ENCODE data around the gene PQBP1. TPM values are rescaled to one million over a fixed set of nuclear protein-coding genes. Genes with fewer than 3 reads are reported as not detected.

Gene PQBP1
- total RNA-seq, 1 donor from 2014 or later: 112 TPM

DNA sequence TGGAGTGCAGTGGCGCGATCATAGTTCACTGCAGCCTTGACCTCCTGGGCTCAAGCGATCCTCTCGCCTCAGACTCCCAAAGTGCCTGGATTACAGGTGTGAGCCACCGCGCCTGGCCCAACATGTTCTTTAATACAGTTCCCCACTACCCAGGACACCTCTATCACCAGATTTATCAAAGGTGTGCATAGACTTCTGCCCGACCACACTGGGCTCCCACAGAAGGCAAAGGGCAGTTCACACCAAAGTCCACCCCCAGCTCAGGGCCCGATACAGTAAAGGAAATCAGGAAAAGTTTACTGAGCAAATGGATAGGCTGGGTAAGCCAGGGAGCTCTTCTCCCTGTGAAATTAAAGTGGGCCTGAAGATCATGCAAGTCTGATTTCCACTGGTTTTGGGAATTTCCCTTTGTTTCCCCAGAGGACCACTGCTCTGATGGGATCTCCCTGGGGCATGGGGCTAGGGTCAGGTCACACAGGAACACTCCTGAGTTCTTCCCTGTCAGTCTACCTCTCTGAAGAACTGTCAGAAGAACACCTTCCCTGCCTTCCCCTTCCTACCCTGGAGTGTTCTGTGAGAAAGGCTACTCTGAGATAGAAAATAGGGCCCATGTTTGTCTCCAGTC lies 38.8 kb downstream of the PQBP1 start:
- H3K27me3 Mint-ChIP-seq (ENCODE audit: insufficient read depth): no peaks in the 10 kb centered on the region
- intact Hi-C loops (cut with micrococcal nuclease): loop anchor here (1.0 to 10.0 kb wide), 10 partner anchors 9 to 1282 kb away; partner anchors contain the start of genes ELK1, HDAC6, OTUD5 and PIM2
- peaks cover 73% of the 10 kb centered on the region for H3K4me1 Mint-ChIP-seq (ENCODE audit: low read depth)
- DNase-seq (ENCODE audit: low spot score): no peak
- peak overlapping the region; percentile 87 for H3K4me3 Mint-ChIP-seq
- H3K36me3 Mint-ChIP-seq (ENCODE audit: low read depth): peaks cover 46% of the 10 kb centered on the region
- H3K9me3 Mint-ChIP-seq: no peaks in the 10 kb centered on the region
- peak overlapping the region; percentile 97 for H3K27ac Mint-ChIP-seq

DNA sequence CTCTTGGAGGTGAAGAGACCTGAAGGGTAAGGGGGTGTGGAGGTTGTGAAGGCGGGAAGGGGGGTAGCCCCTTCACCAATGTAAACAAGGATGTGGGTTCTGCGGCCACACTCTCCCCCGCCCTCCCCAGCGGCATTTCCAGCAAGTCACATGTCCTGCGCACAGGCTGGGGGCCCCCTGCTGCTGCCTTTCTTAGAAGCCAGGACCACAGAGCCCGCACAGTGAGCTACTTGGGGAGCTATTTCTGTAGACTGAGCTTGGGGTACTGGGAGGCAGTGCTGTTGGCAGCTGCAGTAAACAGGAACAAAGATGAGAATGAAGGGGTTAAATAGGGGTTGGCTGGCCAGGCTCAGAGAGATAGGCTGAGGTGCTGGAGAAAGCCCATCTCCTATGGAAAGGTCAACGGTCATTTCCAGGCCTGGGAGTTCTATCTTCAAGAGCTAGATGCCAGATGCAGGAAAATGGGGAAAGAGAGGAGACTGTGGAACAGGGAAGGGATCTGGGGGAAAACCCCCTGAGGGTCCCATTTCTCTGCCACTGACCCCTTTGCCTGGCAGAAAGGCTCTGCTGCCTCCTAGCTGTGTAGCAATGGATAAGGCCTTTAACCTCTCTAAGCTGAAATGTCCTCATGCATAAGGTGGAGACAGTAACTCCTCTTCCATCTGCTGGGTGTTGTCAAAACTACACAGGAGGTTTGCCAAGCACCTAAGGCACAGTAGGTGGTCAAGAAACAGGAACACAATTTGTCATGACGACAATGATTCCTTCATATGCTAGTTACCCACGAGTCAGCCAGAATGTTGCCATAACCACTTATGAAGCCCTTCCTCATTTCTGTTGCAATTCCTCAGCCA lies 39.6 kb downstream of the PQBP1 start:
- H3K27ac Mint-ChIP-seq: peak overlapping the region; percentile 97
- peak; percentile 85 for DNase-seq (ENCODE audit: low spot score)
- H3K9me3 Mint-ChIP-seq: no peaks in the 10 kb centered on the region
- no peaks in the 10 kb centered on the region for H3K27me3 Mint-ChIP-seq (ENCODE audit: insufficient read depth)
- intact Hi-C loops (cut with micrococcal nuclease): loop anchor here (1.0 to 10.0 kb wide), 10 partner anchors 8 to 1282 kb away; partner anchors contain the start of genes ELK1, HDAC6, OTUD5 and PIM2
- peak overlapping the region; percentile 87 for H3K4me3 Mint-ChIP-seq
- peaks cover 52% of the 10 kb centered on the region for H3K36me3 Mint-ChIP-seq (ENCODE audit: low read depth)
- H3K4me1 Mint-ChIP-seq (ENCODE audit: low read depth): peaks cover 80% of the 10 kb centered on the region

DNA sequence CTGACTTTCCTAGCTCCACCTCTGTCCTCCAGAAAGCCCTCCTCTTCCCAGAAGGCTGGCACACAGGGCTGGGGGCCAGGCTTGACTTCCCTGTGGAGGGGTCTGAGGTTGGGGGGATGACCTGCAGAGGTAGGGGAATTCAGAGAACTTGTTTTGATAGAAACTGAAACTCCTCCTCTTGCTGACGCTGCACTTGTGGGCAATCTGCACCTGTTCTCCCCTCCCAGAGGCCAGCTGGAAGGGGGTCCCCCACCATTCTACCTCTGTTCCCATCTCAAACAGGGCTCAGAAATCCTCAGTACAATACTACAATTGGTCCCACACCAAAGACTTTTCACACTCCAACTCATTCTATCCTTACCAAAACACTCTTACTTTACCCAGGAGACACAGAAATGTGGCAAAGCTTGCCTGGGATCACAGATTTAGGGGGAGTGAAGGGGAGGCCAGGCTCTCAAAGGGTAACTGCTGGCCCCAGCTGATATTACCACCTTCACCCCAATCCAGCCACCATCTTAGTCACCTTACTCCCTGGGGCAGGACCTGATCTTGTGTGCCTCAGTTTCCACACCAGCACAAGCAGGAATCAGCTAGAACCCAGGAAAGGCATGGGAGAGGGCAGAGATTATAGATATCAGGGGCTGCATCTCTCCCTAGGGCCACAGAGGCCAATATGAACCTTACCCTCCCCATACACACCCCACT lies 41.1 kb downstream of the PQBP1 start:
- H3K4me1 Mint-ChIP-seq (ENCODE audit: low read depth): peaks cover 86% of the 10 kb centered on the region
- no peaks in the 10 kb centered on the region for H3K9me3 Mint-ChIP-seq
- H3K27ac Mint-ChIP-seq: peak overlapping the region; percentile 97
- peak; percentile 71 for DNase-seq (ENCODE audit: low spot score)
- H3K36me3 Mint-ChIP-seq (ENCODE audit: low read depth): peaks cover 57% of the 10 kb centered on the region
- intact Hi-C loops (cut with micrococcal nuclease): loop anchor here (5.0 to 10.0 kb wide), 4 partner anchors 137 to 1284 kb away; partner anchors contain the start of genes ELK1, HDAC6 and UXT
- no peaks in the 10 kb centered on the region for H3K27me3 Mint-ChIP-seq (ENCODE audit: insufficient read depth)
- peak overlapping the region; percentile 87 for H3K4me3 Mint-ChIP-seq

DNA sequence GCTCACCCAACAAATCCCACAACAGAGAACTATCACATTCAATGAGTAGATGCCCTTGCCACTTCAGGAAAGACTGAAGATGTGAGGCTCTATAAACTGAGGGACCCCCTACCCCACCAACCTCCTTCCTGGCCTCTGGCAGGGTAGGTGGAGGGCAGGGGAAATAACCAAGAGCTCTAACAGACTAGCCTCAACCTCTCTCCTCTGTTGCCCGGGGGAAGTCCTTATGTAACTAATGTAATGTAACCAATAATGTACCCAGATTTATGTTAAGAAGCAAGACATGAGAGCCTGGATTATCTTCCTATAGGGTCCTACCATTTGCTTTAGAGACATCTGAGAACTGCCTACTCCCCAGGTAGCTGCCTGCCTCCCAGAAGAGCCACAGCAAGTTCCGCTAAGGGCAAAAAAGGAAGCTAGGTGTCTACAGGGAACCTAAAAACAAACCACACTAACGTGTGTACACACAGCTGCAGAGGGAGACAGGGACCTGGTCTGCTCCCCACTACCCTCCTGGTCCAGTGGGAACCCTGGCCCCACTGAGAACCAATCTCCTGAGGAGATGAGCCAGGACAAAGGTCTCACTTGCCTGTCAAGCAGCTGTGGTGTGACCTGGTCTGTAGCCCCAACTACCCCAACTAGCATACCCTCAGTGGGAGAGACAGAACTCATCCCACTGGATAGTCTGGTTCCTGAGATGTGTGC lies 41.9 kb downstream of the PQBP1 start:
- H3K27ac Mint-ChIP-seq: peak overlapping the region; percentile 97
- intact Hi-C loops (cut with micrococcal nuclease): loop anchor here (5.0 to 10.0 kb wide), 4 partner anchors 137 to 1285 kb away; partner anchors contain the start of genes ELK1, HDAC6 and UXT
- peaks cover 49% of the 10 kb centered on the region for H3K36me3 Mint-ChIP-seq (ENCODE audit: low read depth)

DNA sequence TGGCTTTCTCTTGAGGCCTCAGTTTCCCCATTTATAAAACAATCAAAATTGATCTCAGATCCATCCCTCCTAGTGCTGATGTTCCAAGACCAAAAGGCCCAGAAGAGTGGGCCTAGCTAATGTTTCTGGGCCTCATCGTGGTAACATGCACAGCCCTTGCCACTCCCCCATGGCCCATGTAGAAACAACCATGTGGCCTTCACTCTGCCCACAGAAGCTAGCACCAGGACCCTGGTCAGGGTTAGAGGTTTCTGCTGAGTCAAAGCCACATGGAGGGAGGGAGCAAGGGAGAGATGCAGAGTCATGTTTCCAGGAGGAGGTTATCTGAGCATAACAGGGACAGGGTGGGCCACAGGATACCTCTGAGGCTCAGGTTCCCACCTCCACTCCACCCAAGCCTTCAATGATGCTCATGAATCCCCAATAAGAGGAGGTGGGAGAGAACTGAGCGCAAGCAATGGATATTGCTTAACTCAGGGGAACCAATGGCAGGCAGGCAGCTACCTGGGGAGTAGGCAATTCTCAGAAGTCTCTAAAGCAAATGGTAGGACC lies 42.8 kb downstream of the PQBP1 start:
- peak overlapping the region; percentile 22 for H3K4me3 Mint-ChIP-seq
- intact Hi-C loops (cut with micrococcal nuclease): no loop called here
- no peak for DNase-seq (ENCODE audit: low spot score)
- no peaks in the 10 kb centered on the region for H3K9me3 Mint-ChIP-seq
- H3K27me3 Mint-ChIP-seq (ENCODE audit: insufficient read depth): no peaks in the 10 kb centered on the region
- peak overlapping the region; percentile 97 for H3K27ac Mint-ChIP-seq
- peaks cover 42% of the 10 kb centered on the region for H3K36me3 Mint-ChIP-seq (ENCODE audit: low read depth)
- H3K4me1 Mint-ChIP-seq (ENCODE audit: low read depth): peaks cover 78% of the 10 kb centered on the region

More for the DNA sequence above, 41.9 kb downstream of the PQBP1 start:
- no peaks in the 10 kb centered on the region for H3K9me3 Mint-ChIP-seq
- no peaks in the 10 kb centered on the region for H3K27me3 Mint-ChIP-seq (ENCODE audit: insufficient read depth)
- no peak for DNase-seq (ENCODE audit: low spot score)
- H3K4me1 Mint-ChIP-seq (ENCODE audit: low read depth): peaks cover 86% of the 10 kb centered on the region
- peak overlapping the region; percentile 87 for H3K4me3 Mint-ChIP-seq

DNA sequence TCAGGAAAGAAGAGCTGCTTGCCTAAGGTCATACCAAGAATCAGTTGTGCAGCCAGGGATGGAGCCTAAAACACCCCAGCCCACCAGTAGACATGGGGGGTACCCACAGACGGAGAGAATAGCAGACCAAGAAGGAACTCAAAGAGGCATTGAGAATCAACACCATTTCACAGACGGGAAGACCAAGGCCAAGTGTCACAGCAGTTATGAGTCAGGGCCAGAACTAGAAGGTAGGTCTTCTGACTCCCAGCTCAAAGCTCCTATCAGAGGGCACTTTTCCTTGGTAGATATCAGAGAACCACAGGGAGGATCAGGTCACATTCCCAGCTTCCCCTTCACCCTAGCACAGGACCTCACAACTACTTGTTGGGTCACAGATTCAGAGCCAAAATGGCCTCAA lies 45.2 kb downstream of the PQBP1 start:
- Mint-ChIP-seq H3K36me3 (ENCODE audit: low read depth) (peaks cover 31% of the 10 kb centered on the region), H3K27me3 (ENCODE audit: insufficient read depth) (no peaks in the 10 kb centered on the region), H3K4me3 (peak overlapping the region; percentile 69), H3K9me3 (no peaks in the 10 kb centered on the region), H3K27ac (peak overlapping the region; percentile 93), H3K4me1 (ENCODE audit: low read depth) (peaks cover 58% of the 10 kb centered on the region)
- intact Hi-C loops (cut with micrococcal nuclease): no loop called here
- no peak for DNase-seq (ENCODE audit: low spot score)

DNA sequence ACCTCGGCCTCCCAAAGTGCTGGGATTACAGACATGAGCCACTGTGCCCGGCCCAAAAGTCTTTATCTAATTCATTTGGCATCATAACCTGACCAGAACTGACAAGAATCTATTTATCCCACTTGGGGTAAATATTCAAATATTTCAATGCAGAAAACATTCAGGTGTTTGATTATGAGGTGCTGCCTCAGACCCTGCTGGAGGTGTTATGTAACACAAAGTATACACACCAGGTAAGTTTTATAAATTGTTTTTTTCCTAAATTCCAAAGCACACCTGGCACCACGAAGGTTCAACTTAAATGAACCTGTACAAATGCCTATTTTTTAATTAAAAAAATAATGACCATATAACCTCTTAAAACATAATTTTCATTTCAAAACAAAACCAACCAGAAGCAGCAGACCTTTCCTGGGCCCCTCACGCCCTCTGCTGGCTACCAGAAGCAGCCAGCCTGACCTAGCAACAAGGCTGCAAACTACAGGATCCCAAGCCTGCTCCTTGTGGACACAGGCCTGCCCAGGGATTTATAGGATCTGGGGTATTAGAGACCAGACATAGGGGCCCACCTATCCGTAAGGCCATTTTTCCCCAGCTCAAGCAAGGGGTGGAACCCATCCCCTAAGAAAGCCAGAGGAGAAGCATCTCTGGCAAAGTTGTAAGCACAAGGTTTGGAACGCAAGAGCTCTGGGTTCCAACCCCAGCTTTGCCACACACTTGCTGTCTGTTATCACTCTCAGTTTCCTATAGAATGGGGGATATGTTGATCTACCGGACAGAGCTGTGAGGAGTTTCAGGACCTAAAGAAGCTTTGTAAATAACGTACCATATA lies 48.0 kb downstream of the PQBP1 start:
- intact Hi-C loops (cut with micrococcal nuclease): loop anchor here (1.0 to 5.0 kb wide), 3 partner anchors 8 to 298 kb away; no protein-coding TSS in a partner anchor
- Mint-ChIP-seq H3K4me1 (ENCODE audit: low read depth) (peaks cover 33% of the 10 kb centered on the region), H3K9me3 (no peaks in the 10 kb centered on the region), H3K36me3 (ENCODE audit: low read depth) (peaks cover 26% of the 10 kb centered on the region), H3K27me3 (ENCODE audit: insufficient read depth) (no peaks in the 10 kb centered on the region), H3K27ac (no peak overlapping the region), H3K4me3 (peak overlapping the region; percentile 17)
- no peak for DNase-seq (ENCODE audit: low spot score)

DNA sequence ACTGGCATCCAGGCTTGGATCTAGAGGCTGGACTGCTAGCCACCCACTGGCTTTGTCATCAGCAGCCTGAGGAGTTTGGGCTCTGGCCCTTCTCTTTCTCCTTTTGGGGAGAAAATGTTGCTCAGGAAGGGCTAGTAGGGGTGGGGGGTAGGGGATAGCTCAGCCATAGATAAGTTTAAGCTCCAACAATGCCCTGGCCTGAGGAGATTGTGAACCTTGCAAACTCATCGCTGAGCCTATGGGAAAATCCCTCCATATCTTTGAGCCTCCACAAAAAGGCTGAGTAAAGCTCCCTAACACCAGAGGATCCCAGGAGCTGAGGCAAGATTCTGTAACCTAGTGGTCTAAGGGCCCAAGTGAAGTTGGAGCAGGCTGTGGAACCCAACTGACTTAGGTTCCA lies 50.9 kb downstream of the PQBP1 start:
- H3K27me3 Mint-ChIP-seq (ENCODE audit: insufficient read depth): no peaks in the 10 kb centered on the region
- peaks cover 13% of the 10 kb centered on the region for H3K36me3 Mint-ChIP-seq (ENCODE audit: low read depth)
- H3K4me1 Mint-ChIP-seq (ENCODE audit: low read depth): peaks cover 24% of the 10 kb centered on the region
- no peaks in the 10 kb centered on the region for H3K9me3 Mint-ChIP-seq
- no peak overlapping the region for H3K27ac Mint-ChIP-seq
- no peak overlapping the region for H3K4me3 Mint-ChIP-seq
- intact Hi-C loops (cut with micrococcal nuclease): loop anchor here (5.0 kb wide), 1 partner anchor 301 kb away; no protein-coding TSS in a partner anchor
- DNase-seq (ENCODE audit: low spot score): no peak

Other genes starting within 250 kb of the PQBP1 start
- 106 and 122 TPM in 2 replicates for gene WAS, start 214.1 kb upstream of the PQBP1 start, total RNA-seq
- 27.5 and 27.7 TPM in 2 replicates for gene SUV39H1, start 201.2 kb upstream of the PQBP1 start, total RNA-seq
- gene GLOD5, start 136.2 kb upstream of the PQBP1 start, total RNA-seq: not detected in 2 replicates
- not detected in 2 replicates for gene GATA1, start 111.3 kb upstream of the PQBP1 start, total RNA-seq
- 44.7 and 56.4 TPM in 2 replicates for gene HDAC6, start 95.9 kb upstream of the PQBP1 start, total RNA-seq
- gene ERAS, start 71.4 kb upstream of the PQBP1 start, total RNA-seq: not detected in 2 replicates
- gene PCSK1N, start 62.3 kb upstream of the PQBP1 start, total RNA-seq: 0.36 and 0.42 TPM in 2 replicates
- gene TIMM17B, start 162 bp upstream of the PQBP1 start, total RNA-seq: 72.2 and 72.3 TPM in 2 replicates
- 24.9 and 26.5 TPM in 2 replicates for gene SLC35A2, start 13.7 kb downstream of the PQBP1 start, total RNA-seq
- 475 and 478 TPM in 2 replicates for gene PIM2, start 21.1 kb downstream of the PQBP1 start, total RNA-seq
- gene OTUD5, start 59.7 kb downstream of the PQBP1 start, total RNA-seq: 84.1 and 84.8 TPM in 2 replicates
- gene KCND1, start 73.9 kb downstream of the PQBP1 start, total RNA-seq: 3.3 and 4.0 TPM in 2 replicates
- 85.8 and 89.2 TPM in 2 replicates for gene GRIPAP1, start 104.3 kb downstream of the PQBP1 start, total RNA-seq
- gene TFE3, start 145.4 kb downstream of the PQBP1 start, total RNA-seq: 34.4 and 37.0 TPM in 2 replicates
- gene CCDC120, start 161.1 kb downstream of the PQBP1 start, total RNA-seq: 4.4 and 5.1 TPM in 2 replicates
- gene PRAF2, start 176.1 kb downstream of the PQBP1 start, total RNA-seq: 14.9 and 15.4 TPM in 2 replicates
- gene WDR45, start 182.0 kb downstream of the PQBP1 start, total RNA-seq: 49.1 and 53.0 TPM in 2 replicates
- gene GPKOW, start 225.8 kb downstream of the PQBP1 start, total RNA-seq: 26.6 and 28.1 TPM in 2 replicates

All from activated T-helper 1 cell treated with anti-CD3 and anti-CD28 coated beads, Interleukin-12 subunit alpha, Interleukin-12 subunit beta, Interleukin-2, Interleukin-4 antibody, amounts not matched to agents 30 ng/mL and 10 ng/mL and 1 ng/mL, durations not matched to agents 14 hours and 24 hours and 36 hours (primary cell).